Cardiac muscle cell (in vitro differentiated cells and primary cell): ENCODE results near the gene TMTC2. TPM values are rescaled to one million over a fixed set of nuclear protein-coding genes. Genes with fewer than 3 reads are reported as not detected.

ENCODE experiments used
- DNase-seq, 2 donors: peaks; one replicate each; pipeline versions ENCODE4 v3.0.0 to v3.0.0-alpha.2; 2010 to 2017; ENCODE audit warnings: low read depth in 1 of 2, low spot score in 1 of 2
- H3K27ac ChIP-seq: fragments of 200-600 bp; sonication (generic); 2 replicates; pipeline ENCODE4 v1.5.1; 2016
- H3K27me3 ChIP-seq: fragments of 200-600 bp; sonication (generic); 2 replicates; pipeline ENCODE4 v1.6.0; 2016; ENCODE audit warnings: control low read depth
- H3K36me3 ChIP-seq: fragments of 200-600 bp; sonication (generic); 2 replicates; pipeline ENCODE4 v1.5.1; 2016; ENCODE audit warnings: control low read depth
- H3K4me1 ChIP-seq: fragments of 200-600 bp; sonication (generic); 2 replicates; pipeline ENCODE4 v1.8.1; 2017; ENCODE audit warnings: low read depth, mild to moderate bottlenecking, mixed run types
- H3K4me3 ChIP-seq: fragments of 200-600 bp; sonication (generic); 2 replicates; pipeline ENCODE4 v1.5.1; 2016; ENCODE audit warnings: mild to moderate bottlenecking
- H3K9me3 ChIP-seq: fragments of 200-600 bp; sonication (generic); 2 replicates; pipeline ENCODE4 v1.5.1; 2017; ENCODE audit warnings: low read depth, mild to moderate bottlenecking, control low read depth
- CTCF ChIP-seq: IDR thresholded peaks from 2 replicates; pipeline ENCODE4 v1.5.1; 2012; ENCODE audit warnings: low read depth, mild to moderate bottlenecking, low read length
- polyA plus RNA-seq: library from polyadenylated mRNA; unstranded; fragments of >200 nt; fragmentation: Nextera tagmentation; extraction: Ambion mirVana; gene quantifications from 2 replicates; pipeline ENCODE4 v1.2.1, GENCODE V29; 2016
- total RNA-seq: library from RNA; depleted of rRNA; stranded (reverse); fragments of >200 nt; gene quantifications from 2 replicates; pipeline ENCODE4 v1.2.3, GENCODE V29; 2016

Gene TMTC2
- total and polyA plus RNA-seq, 2 experiments from 2014 or later = 0.89 to 10.8 TPM

GRCh38 chr12:82714427-82714826 is 27.7 kb downstream of the TMTC2 start:
- H3K4me3 ChIP-seq = no peak overlapping the region
- no peak overlapping the region for H3K27ac ChIP-seq
- H3K27me3 ChIP-seq = no peaks in the 10 kb centered on the region
- no peaks in the 10 kb centered on the region for H3K36me3 ChIP-seq
- no peaks in the 10 kb centered on the region for H3K9me3 ChIP-seq
- no peak for TF ChIP-seq CTCF
- no peak for DNase-seq
- no peaks in the 10 kb centered on the region for H3K4me1 ChIP-seq

- Histone ChIP-seq H3K36me3 (no peaks in the 10 kb centered on the region), H3K27me3 (no peaks in the 10 kb centered on the region), H3K4me3 (no peak overlapping the region), H3K4me1 (no peaks in the 10 kb centered on the region), H3K9me3 (no peaks in the 10 kb centered on the region), H3K27ac (no peak overlapping the region)
- no peak for TF ChIP-seq CTCF
- DNase-seq = no peak
These were observed 35.0 kb downstream of the TMTC2 start for GRCh38 chr12:82721726-82722125.

- DNase-seq = no peak
- H3K36me3 ChIP-seq = no peaks in the 10 kb centered on the region
- H3K4me1 ChIP-seq = no peaks in the 10 kb centered on the region
- H3K27me3 ChIP-seq = no peaks in the 10 kb centered on the region
- no peak for TF ChIP-seq CTCF
- no peak overlapping the region for H3K4me3 ChIP-seq
- H3K9me3 ChIP-seq = no peaks in the 10 kb centered on the region
- no peak overlapping the region for H3K27ac ChIP-seq
These were observed 36.4 kb downstream of the TMTC2 start for GRCh38 chr12:82723093-82723492.

- no peak for DNase-seq
- Histone ChIP-seq H3K4me3 (no peak overlapping the region), H3K9me3 (no peaks in the 10 kb centered on the region), H3K27me3 (no peaks in the 10 kb centered on the region), H3K27ac (no peak overlapping the region), H3K36me3 (no peaks in the 10 kb centered on the region), H3K4me1 (no peaks in the 10 kb centered on the region)
- TF ChIP-seq CTCF = no peak
These were observed 37.2 kb downstream of the TMTC2 start for GRCh38 chr12:82723891-82724290.

- Histone ChIP-seq H3K9me3 (no peaks in the 10 kb centered on the region), H3K4me1 (no peaks in the 10 kb centered on the region), H3K4me3 (no peak overlapping the region), H3K27ac (no peak overlapping the region), H3K27me3 (no peaks in the 10 kb centered on the region), H3K36me3 (no peaks in the 10 kb centered on the region)
- DNase-seq = no peak
- no peak for TF ChIP-seq CTCF
These were observed 39.0 kb downstream of the TMTC2 start for GRCh38 chr12:82725741-82726140.

- Histone ChIP-seq H3K27me3 (no peaks in the 10 kb centered on the region), H3K36me3 (no peaks in the 10 kb centered on the region), H3K4me3 (no peak overlapping the region), H3K9me3 (no peaks in the 10 kb centered on the region), H3K4me1 (no peaks in the 10 kb centered on the region), H3K27ac (no peak overlapping the region)
- DNase-seq = no peak
- TF ChIP-seq CTCF = no peak
These were observed 41.2 kb downstream of the TMTC2 start for GRCh38 chr12:82727886-82728285.
